Measurements from ENCODE around the gene ZNF692.

DNA sequence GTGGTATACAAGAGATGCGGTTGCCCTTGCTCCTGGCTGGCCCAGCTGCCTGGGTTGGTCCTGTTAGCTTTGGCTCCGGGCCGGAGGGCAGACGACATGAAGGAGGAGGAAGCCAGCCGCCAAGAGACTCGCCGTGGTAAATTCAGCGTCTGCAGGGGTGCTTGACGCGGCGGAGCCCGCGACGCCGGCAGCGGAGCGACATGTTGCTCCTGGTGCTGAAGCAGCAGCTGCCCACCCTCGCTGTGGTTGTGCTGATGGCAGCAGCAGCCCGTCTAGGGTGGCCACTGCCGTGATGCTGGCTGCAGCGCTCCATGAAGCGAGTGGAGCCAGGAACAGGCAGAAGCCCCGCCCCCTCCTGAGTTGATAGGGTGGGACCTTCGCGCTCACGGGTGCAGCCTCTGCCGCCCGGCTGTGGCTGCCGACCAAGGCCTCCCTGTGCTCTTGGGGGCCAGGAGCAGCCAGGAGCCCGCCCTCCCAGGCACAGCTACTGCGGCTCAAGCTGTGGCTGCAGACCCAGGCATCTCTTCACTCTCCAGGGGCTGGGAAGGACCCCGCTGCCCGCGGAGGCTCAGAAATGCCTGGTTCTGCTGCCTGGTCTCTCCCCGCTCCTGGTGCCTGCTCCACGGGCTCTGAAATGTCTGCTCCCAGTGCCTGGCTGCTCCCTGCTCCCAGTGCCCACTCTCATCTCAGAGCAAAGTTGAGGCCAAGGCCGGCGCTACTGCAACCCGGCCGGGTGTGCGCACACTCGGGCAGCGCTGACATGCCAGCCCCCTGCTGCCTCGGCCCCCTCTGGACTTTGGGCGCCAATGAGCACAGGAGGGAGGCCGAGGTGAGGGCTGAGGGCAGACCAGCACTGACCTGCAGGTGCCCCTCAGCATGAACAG is 4.4 kb upstream of the ZNF692 start:
- no peak for TF ChIP-seq POLR2AphosphoS5 (IDR thresholded peaks at IDR 0.05)
- TF ChIP-seq, protein P1, sequence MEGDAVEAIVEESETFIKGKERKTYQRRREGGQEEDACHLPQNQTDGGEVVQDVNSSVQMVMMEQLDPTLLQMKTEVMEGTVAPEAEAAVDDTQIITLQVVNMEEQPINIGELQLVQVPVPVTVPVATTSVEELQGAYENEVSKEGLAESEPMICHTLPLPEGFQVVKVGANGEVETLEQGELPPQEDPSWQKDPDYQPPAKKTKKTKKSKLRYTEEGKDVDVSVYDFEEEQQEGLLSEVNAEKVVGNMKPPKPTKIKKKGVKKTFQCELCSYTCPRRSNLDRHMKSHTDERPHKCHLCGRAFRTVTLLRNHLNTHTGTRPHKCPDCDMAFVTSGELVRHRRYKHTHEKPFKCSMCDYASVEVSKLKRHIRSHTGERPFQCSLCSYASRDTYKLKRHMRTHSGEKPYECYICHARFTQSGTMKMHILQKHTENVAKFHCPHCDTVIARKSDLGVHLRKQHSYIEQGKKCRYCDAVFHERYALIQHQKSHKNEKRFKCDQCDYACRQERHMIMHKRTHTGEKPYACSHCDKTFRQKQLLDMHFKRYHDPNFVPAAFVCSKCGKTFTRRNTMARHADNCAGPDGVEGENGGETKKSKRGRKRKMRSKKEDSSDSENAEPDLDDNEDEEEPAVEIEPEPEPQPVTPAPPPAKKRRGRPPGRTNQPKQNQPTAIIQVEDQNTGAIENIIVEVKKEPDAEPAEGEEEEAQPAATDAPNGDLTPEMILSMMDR (IDR thresholded peaks at IDR 0.05) = no peak

All from breast epithelium (tissue), 3 donors.